Measurements from ENCODE around the gene FANCE. TPM values are rescaled to one million over a fixed set of nuclear protein-coding genes. Genes with fewer than 3 reads are reported as not detected.

FANCE gene
- total and polyA plus RNA-seq, 9 of the 15 experiments (the other 6 are each of a cell fraction or from before 2014, with no cell fraction given), result 5.7 to 30.2 (median 17.0) TPM

DNA sequence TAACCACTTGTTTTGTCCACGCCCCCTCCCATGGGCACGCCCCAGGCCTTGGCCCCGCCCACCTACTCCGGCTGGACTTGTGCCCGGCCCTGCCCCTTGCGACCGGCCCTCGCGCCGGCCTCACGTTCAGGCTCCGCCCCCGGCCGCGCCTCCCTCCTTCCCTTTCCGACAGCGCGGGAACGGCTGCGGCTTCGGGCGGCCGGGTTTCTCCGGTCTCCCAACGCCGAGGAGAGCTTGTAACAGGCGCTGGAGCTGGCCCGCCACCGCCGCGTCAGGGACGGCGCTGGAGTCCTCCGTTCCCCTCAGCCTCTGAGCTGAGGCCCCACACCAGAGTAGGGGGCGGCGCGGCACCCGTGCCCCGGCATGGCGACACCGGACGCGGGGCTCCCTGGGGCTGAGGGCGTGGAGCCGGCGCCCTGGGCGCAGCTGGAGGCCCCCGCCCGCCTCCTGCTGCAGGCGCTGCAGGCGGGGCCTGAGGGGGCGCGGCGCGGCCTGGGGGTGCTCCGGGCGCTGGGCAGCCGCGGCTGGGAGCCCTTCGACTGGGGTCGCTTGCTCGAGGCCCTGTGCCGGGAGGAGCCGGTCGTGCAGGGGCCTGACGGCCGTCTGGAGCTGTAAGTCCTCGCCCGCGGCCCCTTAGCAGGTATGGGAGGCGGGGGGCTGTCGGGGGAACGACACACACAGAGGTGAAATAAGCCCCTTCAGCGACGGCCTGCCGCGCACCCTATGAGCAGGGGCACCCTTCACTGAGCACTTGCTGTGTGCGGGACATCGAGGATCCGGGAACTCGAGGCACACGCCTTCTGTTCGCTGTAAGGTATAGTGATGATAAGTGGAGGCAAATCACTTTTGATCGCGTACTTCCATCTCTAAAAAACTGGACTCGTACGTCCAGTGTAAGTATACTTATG is at the start of gene FANCE (continued):
- no peak; the same call in 1 of the 2 replicates for TF ChIP-seq JUND (IDR thresholded peaks at IDR 0.05; ENCODE audit: borderline replicate concordance, low read depth, low read length)
- no peak; the same call in 2 of the 3 replicates for TF ChIP-seq JUND (tag; IDR thresholded peaks at IDR 0.05; ENCODE audit: borderline replicate concordance, low read depth, low read length)
- TF ChIP-seq, protein P1, sequence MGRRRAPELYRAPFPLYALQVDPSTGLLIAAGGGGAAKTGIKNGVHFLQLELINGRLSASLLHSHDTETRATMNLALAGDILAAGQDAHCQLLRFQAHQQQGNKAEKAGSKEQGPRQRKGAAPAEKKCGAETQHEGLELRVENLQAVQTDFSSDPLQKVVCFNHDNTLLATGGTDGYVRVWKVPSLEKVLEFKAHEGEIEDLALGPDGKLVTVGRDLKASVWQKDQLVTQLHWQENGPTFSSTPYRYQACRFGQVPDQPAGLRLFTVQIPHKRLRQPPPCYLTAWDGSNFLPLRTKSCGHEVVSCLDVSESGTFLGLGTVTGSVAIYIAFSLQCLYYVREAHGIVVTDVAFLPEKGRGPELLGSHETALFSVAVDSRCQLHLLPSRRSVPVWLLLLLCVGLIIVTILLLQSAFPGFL (CRISPR knock-in tag; IDR thresholded peaks at IDR 0.05), result no peak
- TF ChIP-seq SMAD4 (CRISPR knock-in tag; conservative IDR thresholded peaks at IDR 0.05), result peak; percentile 73
- TF ChIP-seq BMI1 (IDR thresholded peaks at IDR 0.05; ENCODE audit: low read length), result no peak
- TF ChIP-seq, protein P2, sequence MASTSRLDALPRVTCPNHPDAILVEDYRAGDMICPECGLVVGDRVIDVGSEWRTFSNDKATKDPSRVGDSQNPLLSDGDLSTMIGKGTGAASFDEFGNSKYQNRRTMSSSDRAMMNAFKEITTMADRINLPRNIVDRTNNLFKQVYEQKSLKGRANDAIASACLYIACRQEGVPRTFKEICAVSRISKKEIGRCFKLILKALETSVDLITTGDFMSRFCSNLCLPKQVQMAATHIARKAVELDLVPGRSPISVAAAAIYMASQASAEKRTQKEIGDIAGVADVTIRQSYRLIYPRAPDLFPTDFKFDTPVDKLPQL (IDR thresholded peaks at IDR 0.05; ENCODE audit: extremely low read depth, insufficient read length), result no peak
- no peak for TF ChIP-seq LARP7 (IDR thresholded peaks at IDR 0.05)
- TF ChIP-seq, protein P3, sequence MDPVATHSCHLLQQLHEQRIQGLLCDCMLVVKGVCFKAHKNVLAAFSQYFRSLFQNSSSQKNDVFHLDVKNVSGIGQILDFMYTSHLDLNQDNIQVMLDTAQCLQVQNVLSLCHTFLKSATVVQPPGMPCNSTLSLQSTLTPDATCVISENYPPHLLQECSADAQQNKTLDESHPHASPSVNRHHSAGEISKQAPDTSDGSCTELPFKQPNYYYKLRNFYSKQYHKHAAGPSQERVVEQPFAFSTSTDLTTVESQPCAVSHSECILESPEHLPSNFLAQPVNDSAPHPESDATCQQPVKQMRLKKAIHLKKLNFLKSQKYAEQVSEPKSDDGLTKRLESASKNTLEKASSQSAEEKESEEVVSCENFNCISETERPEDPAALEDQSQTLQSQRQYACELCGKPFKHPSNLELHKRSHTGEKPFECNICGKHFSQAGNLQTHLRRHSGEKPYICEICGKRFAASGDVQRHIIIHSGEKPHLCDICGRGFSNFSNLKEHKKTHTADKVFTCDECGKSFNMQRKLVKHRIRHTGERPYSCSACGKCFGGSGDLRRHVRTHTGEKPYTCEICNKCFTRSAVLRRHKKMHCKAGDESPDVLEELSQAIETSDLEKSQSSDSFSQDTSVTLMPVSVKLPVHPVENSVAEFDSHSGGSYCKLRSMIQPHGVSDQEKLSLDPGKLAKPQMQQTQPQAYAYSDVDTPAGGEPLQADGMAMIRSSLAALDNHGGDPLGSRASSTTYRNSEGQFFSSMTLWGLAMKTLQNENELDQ (CRISPR knock-in tag; IDR thresholded peaks at IDR 0.05; ENCODE audit: borderline replicate concordance), result no peak
- peak; percentile 67 for TF ChIP-seq RBM22 (IDR thresholded peaks at IDR 0.05; ENCODE audit: low read depth, low read length, poor library complexity, severe bottlenecking)
- no peak for TF ChIP-seq ZNF764 (CRISPR knock-in tag; IDR thresholded peaks at IDR 0.05; ENCODE audit: low read depth)
- peak; percentile 41 for TF ChIP-seq POLR2B (IDR thresholded peaks at IDR 0.05; ENCODE audit: low read depth, partially characterized antibody)
- TF ChIP-seq, protein P4, sequence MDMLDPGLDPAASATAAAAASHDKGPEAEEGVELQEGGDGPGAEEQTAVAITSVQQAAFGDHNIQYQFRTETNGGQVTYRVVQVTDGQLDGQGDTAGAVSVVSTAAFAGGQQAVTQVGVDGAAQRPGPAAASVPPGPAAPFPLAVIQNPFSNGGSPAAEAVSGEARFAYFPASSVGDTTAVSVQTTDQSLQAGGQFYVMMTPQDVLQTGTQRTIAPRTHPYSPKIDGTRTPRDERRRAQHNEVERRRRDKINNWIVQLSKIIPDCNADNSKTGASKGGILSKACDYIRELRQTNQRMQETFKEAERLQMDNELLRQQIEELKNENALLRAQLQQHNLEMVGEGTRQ (CRISPR knock-in tag; IDR thresholded peaks at IDR 0.05), result no peak
- TF ChIP-seq, protein P5, sequence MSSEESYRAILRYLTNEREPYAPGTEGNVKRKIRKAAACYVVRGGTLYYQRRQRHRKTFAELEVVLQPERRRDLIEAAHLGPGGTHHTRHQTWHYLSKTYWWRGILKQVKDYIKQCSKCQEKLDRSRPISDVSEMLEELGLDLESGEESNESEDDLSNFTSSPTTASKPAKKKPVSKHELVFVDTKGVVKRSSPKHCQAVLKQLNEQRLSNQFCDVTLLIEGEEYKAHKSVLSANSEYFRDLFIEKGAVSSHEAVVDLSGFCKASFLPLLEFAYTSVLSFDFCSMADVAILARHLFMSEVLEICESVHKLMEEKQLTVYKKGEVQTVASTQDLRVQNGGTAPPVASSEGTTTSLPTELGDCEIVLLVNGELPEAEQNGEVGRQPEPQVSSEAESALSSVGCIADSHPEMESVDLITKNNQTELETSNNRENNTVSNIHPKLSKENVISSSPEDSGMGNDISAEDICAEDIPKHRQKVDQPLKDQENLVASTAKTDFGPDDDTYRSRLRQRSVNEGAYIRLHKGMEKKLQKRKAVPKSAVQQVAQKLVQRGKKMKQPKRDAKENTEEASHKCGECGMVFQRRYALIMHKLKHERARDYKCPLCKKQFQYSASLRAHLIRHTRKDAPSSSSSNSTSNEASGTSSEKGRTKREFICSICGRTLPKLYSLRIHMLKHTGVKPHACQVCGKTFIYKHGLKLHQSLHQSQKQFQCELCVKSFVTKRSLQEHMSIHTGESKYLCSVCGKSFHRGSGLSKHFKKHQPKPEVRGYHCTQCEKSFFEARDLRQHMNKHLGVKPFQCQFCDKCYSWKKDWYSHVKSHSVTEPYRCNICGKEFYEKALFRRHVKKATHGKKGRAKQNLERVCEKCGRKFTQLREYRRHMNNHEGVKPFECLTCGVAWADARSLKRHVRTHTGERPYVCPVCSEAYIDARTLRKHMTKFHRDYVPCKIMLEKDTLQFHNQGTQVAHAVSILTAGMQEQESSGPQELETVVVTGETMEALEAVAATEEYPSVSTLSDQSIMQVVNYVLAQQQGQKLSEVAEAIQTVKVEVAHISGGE (CRISPR knock-in tag; IDR thresholded peaks at IDR 0.05), result peak in 1 of 3 experiments; percentile 47; a peak in 1 of 6 replicates
